ENCODE measurements around the gene ADORA2B.
"Not testable (repeated sequence)": the region's sequence is repeated elsewhere in the genome, so short reads cannot be mapped to it uniquely, and the experiment has no call there.

ADORA2B gene

DNA sequence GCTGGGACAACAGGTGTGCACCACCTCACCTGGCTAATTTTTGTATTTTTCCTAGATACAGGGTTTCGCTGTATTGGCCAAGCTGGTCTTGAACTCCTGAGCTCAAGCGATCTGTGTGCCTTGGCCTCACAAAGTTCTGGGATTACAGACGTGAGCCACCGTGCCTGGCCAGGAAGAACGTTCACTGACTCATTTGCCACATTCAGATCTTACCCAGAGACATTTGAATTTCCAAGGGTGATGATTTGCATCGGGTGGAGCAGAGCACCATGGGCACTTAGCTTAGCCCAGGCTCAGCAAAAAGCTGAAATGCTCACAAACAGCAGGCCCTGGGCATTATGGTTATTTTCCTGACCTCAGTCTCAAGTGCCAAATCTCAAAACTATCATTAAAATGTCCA, 14.5 kb upstream of the ADORA2B start:
- H3K9me3 Mint-ChIP-seq: no peaks in the 10 kb centered on the region
- DNase-seq: no peak
- no peak overlapping the region for H3K27ac Mint-ChIP-seq
- no peak for ATAC-seq (replicated peaks)
- peaks cover 3 to 5% of the 10 kb centered on the region in 2 donors for H3K4me1 Mint-ChIP-seq (ENCODE audit: low read depth in 2 of 2)
- H3K36me3 Mint-ChIP-seq (ENCODE audit: insufficient read depth): peaks cover 3% of the 10 kb centered on the region
- H3K27me3 Mint-ChIP-seq: peaks cover 26 to 40% of the 10 kb centered on the region in 2 donors
- H3K4me3 Mint-ChIP-seq: no peak overlapping the region

DNA sequence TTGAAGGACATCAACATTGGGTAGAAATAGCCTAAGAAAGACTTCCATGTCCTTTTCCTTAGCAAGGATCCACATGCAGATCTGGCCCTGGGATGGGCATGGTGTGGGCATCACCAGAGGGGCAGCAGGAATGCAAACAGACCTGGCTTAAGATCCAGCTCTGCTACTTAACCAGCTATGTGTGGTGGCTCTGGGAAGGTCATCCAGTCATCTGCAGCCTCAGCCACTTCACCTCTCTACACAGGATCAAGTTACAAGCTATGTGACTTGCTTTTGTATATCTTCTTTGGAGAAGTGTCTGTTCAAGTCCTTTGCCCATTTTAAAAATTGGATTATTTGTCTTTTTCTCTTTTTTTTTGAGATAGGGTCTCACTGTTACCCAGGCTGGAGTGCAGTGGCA, 13.5 kb upstream of the ADORA2B start:
- H3K36me3 Mint-ChIP-seq (ENCODE audit: insufficient read depth): peaks cover 3% of the 10 kb centered on the region
- no peaks in the 10 kb centered on the region for H3K9me3 Mint-ChIP-seq
- no peak overlapping the region for H3K27ac Mint-ChIP-seq
- H3K4me1 Mint-ChIP-seq (ENCODE audit: low read depth in 2 of 2): peaks cover 3 to 5% of the 10 kb centered on the region in 2 donors
- peaks cover 20 to 33% of the 10 kb centered on the region in 2 donors for H3K27me3 Mint-ChIP-seq
- no peak for DNase-seq
- no peak for ATAC-seq (replicated peaks)
- H3K4me3 Mint-ChIP-seq: no peak overlapping the region

DNA sequence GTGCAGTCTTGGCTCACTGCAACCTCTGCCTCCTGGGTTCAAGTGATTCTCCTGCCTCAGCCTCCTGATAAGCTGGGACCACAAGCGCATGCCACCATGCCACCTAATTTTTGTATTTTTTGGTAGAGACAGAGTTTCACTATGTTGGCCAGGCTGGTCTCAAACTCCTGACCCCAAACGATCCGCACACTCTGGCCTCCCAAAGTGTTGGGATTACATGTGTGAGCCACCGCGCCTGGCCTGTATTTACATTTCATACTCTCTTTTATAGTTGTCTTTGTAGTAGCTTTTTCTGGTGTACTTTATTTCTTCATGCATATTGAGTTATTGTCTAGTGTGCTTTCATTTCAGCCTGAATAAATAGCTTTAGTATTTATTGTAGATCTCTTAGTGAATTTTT, 10.1 kb upstream of the ADORA2B start:
- no peak overlapping the region for H3K27ac Mint-ChIP-seq
- H3K4me3 Mint-ChIP-seq: no peak overlapping the region
- ATAC-seq (replicated peaks) (no peak), DNase-seq (no peak)
- no peaks in the 10 kb centered on the region for H3K4me1 Mint-ChIP-seq (ENCODE audit: low read depth in 2 of 2)
- H3K27me3 Mint-ChIP-seq: peaks cover 0 to 3% of the 10 kb centered on the region in 2 donors
- H3K36me3 Mint-ChIP-seq (ENCODE audit: insufficient read depth): no peaks in the 10 kb centered on the region
- H3K9me3 Mint-ChIP-seq: no peaks in the 10 kb centered on the region

DNA sequence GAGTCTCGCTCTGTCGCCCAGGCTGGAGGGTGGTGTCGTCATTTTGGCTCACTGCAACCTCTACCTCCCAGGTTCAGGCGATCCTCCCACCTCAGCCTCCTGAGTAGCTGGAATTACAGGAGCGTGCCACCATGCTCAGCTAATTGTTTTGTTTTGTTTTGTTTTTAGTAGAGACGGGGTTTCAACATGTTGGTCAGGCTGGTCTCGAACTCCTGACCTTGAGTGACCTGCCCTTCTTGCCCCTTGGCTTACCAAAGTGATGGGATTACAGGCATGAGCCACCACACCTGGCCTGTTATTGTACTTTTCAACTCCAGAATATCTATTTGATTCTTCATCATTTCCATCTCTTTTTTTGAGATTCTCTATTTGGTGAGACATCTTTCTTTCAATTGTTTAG, 9.0 kb upstream of the ADORA2B start:
- H3K4me1 Mint-ChIP-seq (ENCODE audit: low read depth in 2 of 2): no peaks in the 10 kb centered on the region
- no peaks in the 10 kb centered on the region for H3K36me3 Mint-ChIP-seq (ENCODE audit: insufficient read depth)
- no peak for DNase-seq
- ATAC-seq (replicated peaks): no peak
- no peaks in the 10 kb centered on the region for H3K9me3 Mint-ChIP-seq
- H3K4me3 Mint-ChIP-seq: no peak overlapping the region
- peaks cover 9% of the 10 kb centered on the region in 2 donors for H3K27me3 Mint-ChIP-seq
- H3K27ac Mint-ChIP-seq: no peak overlapping the region

DNA sequence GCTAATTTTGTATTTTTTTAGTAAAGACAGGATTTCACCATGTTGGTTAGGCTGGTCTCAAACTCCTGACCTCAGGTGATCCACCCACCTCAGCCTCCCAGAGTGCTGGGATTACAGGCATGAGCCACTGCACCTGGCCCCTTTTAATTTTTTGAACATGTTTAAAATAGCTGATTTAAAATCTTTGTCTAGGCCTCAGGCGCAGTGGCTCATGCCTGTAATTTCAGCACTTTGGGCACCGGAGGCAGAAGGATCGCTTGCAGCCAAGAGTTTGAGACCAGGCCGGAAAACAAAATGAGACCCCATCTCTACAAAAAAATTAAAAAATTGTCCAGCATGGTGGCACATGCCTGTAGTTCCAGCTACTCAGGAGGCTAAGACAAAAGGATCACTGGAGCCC, 8.4 kb upstream of the ADORA2B start:
- H3K4me3 Mint-ChIP-seq; ATAC-seq (replicated peaks); H3K27me3 Mint-ChIP-seq; DNase-seq; H3K9me3 Mint-ChIP-seq; H3K4me1 Mint-ChIP-seq (ENCODE audit: low read depth in 2 of 2); H3K36me3 Mint-ChIP-seq (ENCODE audit: insufficient read depth); H3K27ac Mint-ChIP-seq: not testable (repeated sequence)

DNA sequence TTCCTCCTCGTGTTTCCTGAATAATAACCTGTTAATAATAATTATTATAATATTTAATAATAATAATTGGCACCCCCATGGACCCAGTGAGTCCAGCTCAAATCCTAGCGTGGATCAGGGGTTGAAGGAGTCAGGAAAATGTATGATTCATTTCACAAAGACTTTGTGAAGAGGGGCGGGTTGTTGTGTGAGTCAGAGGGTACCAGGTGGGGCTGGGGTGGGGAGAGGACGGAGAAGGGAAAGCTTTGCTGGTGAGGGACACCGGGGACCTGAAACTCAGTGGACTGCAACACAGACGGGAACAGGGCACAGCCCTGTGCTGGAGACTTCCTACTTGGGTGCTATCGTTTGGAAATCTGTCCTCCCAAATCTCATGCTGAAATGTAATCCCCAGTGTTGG, 3.1 kb upstream of the ADORA2B start:
- DNase-seq: no peak
- no peak overlapping the region for H3K27ac Mint-ChIP-seq
- H3K4me3 Mint-ChIP-seq: no peak overlapping the region
- peaks cover 4 to 7% of the 10 kb centered on the region in 2 donors for H3K4me1 Mint-ChIP-seq (ENCODE audit: low read depth in 2 of 2)
- no peaks in the 10 kb centered on the region for H3K36me3 Mint-ChIP-seq (ENCODE audit: insufficient read depth)
- ATAC-seq (replicated peaks): no peak
- H3K9me3 Mint-ChIP-seq: no peaks in the 10 kb centered on the region
- H3K27me3 Mint-ChIP-seq: peaks cover 38 to 51% of the 10 kb centered on the region in 2 donors

DNA sequence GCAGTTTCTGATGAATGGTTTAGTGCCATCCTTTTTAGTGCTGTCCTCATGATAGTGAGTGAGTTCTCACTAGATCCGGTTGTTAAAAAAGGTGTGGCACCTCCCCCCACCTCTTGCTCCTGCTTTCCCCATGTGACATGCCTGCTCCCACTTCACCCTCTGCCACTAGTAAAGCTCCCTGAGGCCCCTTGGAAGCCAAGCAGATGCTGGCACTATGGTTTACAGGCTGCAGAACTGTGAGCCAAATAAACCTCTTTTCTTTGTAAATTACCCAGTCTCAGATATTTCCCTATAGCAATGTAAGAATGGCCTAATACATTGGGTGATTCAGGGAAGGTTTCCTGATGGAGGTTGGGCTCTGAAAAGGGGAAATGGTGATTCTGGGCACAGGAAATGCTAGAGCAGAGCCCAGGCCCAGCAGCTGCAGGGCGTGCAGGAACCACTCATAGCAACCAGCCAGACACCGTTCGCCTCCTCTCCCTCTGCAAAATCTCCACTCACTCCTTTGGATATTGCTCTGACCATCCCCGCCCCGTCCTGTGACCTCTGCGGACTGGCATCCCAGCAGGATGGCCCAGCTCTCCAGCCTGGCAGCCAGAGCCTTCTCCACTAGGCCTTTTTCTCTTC, 2.6 kb upstream of the ADORA2B start:
- Mint-ChIP-seq H3K4me3 (no peak overlapping the region), H3K4me1 (ENCODE audit: low read depth in 2 of 2) (peaks cover 4 to 7% of the 10 kb centered on the region in 2 donors), H3K36me3 (ENCODE audit: insufficient read depth) (no peaks in the 10 kb centered on the region), H3K27ac (no peak overlapping the region), H3K27me3 (peaks cover 43 to 56% of the 10 kb centered on the region in 2 donors), H3K9me3 (no peaks in the 10 kb centered on the region)
- DNase-seq (no peak), ATAC-seq (replicated peaks) (no peak)

DNA sequence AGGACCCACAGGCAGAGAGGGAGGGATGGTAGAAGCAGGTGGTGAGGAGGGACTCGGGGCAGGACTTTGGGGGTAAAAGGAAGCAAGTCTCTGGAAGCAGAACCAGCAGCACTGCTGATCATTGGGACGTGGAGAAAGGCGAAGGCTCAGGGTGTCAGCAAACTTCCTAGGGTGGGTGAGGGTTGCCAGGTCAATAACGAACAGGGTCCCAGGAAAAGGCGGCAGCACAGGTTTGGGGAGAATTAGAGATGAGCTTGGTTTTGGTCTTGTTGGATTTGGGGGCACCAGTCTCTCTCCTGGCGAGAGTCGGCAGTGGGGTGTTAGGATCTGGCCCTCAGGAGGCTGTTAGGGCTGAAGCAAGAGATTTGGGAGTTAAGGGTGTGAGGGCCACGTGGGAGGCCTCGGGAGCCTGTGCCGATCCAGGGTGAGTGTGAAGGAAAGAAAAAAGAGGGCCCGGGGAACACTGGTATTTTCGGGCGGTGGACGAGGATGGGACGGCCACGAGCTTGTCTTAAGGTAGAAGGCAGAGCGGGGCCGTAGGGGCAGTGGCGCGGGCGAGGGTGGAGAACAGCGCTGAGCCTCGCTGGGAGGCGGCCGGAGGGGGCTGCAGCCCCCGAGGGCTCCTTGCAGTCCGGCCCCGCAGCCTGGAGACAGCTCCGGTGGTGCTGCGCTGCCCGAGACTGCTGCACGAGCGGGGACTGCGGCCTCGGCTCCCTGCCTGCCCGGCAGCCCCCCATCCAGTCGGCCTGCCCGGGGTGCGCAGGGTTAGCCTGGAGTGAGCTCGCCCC, 765 bp upstream of the ADORA2B start:
- H3K4me3 Mint-ChIP-seq: peak overlapping the region; percentile 79 to 84
- no peaks in the 10 kb centered on the region for H3K9me3 Mint-ChIP-seq
- ATAC-seq (replicated peaks) (no peak), DNase-seq (no peak)
- no peaks in the 10 kb centered on the region for H3K36me3 Mint-ChIP-seq (ENCODE audit: insufficient read depth)
- no peak overlapping the region for H3K27ac Mint-ChIP-seq
- peaks cover 4 to 7% of the 10 kb centered on the region in 2 donors for H3K4me1 Mint-ChIP-seq (ENCODE audit: low read depth in 2 of 2)
- peaks cover 43 to 58% of the 10 kb centered on the region in 2 donors for H3K27me3 Mint-ChIP-seq

DNA sequence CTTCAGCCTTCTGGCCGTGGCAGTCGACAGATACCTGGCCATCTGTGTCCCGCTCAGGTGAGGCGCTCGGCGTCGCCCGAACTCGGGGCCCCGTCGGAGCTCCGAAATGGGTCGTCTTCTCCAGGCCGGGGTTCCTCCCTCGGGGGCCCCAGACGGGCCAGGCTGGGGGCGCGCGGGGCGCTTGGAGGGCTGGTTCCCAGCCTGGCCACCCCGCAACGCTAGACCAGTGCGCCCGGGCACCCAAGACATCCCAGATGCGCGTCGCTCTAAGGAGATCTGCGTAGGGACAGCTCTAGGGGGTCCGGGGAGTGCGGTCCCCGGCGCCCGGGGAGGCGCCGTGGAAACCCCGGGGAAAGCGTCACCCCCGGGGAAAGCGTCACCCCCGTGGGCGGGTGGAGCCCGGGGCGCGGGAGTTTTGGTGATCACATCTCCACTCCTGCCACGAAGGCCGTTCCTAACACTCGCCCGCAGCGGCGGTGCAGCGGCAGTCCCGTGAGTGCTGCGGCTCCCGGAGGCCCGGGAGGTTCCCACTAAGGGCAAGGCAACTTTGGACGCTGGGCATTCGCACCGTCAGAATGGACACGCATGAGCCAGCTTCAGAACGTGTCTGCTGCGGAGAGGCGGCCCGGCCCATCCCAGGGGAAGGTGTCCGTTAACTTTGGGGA, 729 bp downstream of the ADORA2B start:
- H3K27ac Mint-ChIP-seq: no peak overlapping the region
- DNase-seq: no peak
- peak overlapping the region; percentile 72 to 79 for H3K4me3 Mint-ChIP-seq
- H3K4me1 Mint-ChIP-seq (ENCODE audit: low read depth in 2 of 2): peaks cover 4 to 7% of the 10 kb centered on the region in 2 donors
- peaks cover 37 to 52% of the 10 kb centered on the region in 2 donors for H3K27me3 Mint-ChIP-seq
- no peaks in the 10 kb centered on the region for H3K9me3 Mint-ChIP-seq
- ATAC-seq (replicated peaks): peak; percentile 14
- H3K36me3 Mint-ChIP-seq (ENCODE audit: insufficient read depth): no peaks in the 10 kb centered on the region

DNA sequence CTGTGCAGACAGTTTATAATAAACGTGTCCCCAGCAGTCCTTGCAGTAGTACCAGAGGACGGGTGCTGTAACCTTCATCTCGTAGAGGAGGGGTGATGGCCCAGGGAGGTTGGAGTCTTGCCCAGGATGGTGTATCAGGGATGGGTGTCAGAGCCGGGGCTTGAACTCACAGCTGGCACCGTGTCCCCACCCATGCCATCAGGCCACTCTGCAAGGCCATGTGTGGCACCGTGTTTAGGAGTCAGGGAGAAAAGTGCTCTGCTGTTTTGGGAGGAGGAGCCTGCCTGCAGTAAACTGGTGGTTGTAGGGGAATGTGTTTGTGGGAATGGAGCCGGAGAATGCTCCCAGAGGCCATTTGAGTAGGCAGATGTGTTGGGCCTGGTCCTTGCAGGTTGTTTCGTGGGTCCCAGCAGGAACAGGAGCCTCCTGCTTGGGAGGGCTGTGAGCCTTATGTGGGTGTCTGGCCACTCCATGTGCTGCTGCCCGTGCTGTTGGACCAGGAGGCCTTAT, 1.7 kb downstream of the ADORA2B start:
- no peak overlapping the region for H3K4me3 Mint-ChIP-seq
- no peak for ATAC-seq (replicated peaks)
- H3K36me3 Mint-ChIP-seq (ENCODE audit: insufficient read depth): no peaks in the 10 kb centered on the region

DNA sequence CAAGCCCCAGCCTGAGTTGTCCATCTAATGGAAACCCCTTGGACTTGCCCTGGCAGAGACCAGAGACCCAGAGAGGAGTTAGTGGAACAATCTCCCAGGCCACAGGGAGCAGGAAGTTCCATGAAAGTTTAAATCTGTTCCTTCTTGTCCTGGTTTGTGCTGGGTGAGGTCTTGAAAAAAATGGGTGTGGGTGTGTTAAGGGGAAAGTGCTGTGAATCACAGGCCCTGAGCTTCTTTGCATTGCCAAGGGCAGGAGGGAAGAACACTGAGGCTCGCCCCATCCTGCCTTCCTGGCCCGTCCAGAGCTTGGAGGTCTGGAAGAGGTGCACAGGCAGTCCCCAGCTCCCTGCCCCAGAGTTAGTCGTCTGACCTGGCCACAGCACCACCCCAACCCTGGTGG, 2.3 kb downstream of the ADORA2B start:
- H3K4me1 Mint-ChIP-seq (ENCODE audit: low read depth in 2 of 2): peaks cover 4 to 7% of the 10 kb centered on the region in 2 donors
- no peak overlapping the region for H3K27ac Mint-ChIP-seq
- ATAC-seq (replicated peaks) (no peak), DNase-seq (no peak)
- no peaks in the 10 kb centered on the region for H3K9me3 Mint-ChIP-seq
- peaks cover 34 to 40% of the 10 kb centered on the region in 2 donors for H3K27me3 Mint-ChIP-seq
- H3K4me3 Mint-ChIP-seq: no peak overlapping the region
- no peaks in the 10 kb centered on the region for H3K36me3 Mint-ChIP-seq (ENCODE audit: insufficient read depth)

More for the DNA sequence above, 1.7 kb downstream of the ADORA2B start:
- H3K4me1 Mint-ChIP-seq (ENCODE audit: low read depth in 2 of 2): peaks cover 4 to 7% of the 10 kb centered on the region in 2 donors
- no peaks in the 10 kb centered on the region for H3K9me3 Mint-ChIP-seq
- no peak for DNase-seq
- no peak overlapping the region for H3K27ac Mint-ChIP-seq
- H3K27me3 Mint-ChIP-seq: peaks cover 34 to 46% of the 10 kb centered on the region in 2 donors

DNA sequence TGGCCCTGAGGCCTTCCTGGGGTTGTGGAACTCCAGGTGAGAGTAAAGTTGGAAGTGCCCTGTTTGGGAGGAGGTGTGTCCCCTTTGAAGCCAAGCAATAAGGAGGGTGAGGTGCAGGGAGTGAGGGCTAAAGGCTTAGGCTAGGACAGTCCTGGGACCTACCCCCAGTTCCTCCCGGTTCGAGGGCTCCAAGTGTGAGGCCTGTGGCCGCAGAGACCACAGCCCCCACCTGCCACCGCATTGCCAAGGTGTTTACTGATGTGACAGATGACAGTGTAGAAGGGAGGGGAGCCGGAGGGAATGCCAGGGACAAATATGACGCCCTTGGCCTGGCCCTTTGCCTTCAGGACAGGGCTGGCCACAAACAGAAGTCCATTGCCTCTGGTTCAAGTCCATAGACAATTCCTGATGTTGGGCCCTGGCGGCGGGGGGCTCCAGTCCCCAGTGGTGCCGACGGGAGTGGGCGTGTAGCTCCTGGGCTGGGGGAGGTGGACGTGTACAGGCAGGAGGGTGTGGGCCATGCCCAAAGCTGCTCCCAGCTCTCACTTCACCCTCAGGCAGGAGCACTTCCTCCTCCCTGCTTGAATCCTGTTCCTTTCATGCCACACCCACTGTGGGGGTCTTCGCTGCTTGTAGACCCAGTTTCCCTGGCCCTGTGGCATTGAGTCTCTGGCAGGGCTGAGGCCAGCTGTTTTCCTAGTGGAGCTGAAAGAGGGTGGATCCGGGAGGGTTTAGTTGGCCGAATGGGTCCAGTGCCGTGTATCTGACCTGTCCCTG, 3.2 kb downstream of the ADORA2B start:
- Mint-ChIP-seq H3K4me3 (no peak overlapping the region), H3K36me3 (ENCODE audit: insufficient read depth) (no peaks in the 10 kb centered on the region), H3K9me3 (no peaks in the 10 kb centered on the region), H3K27me3 (peaks cover 25 to 31% of the 10 kb centered on the region in 2 donors), H3K4me1 (ENCODE audit: low read depth in 2 of 2) (peaks cover 4 to 7% of the 10 kb centered on the region in 2 donors), H3K27ac (no peak overlapping the region)
- ATAC-seq (replicated peaks): no peak
- no peak for DNase-seq

Measured in effector memory CD8-positive, alpha-beta T cell (primary cell).